ENCODE data around the gene CFAP210. TPM values are rescaled to one million over a fixed set of nuclear protein-coding genes. Genes with fewer than 3 reads are reported as not detected.

The CFAP210 gene
- total RNA-seq, 1 donor = not detected

GRCh38 chr2:169676850-169677249, 17.4 kb downstream of the CFAP210 start:
- DNase-seq (ENCODE audit: low read depth in 2 of 3, low spot score in 2 of 3) = no peak

GRCh38 chr2:169676357-169676756, 17.8 kb downstream of the CFAP210 start:
- DNase-seq (ENCODE audit: low read depth in 2 of 3, low spot score in 2 of 3) = peak in 1 of 3 donors; percentile 24

GRCh38 chr2:169673921-169674320, 20.3 kb downstream of the CFAP210 start:
- DNase-seq (ENCODE audit: low read depth in 2 of 3, low spot score in 2 of 3) = no peak

DNA sequence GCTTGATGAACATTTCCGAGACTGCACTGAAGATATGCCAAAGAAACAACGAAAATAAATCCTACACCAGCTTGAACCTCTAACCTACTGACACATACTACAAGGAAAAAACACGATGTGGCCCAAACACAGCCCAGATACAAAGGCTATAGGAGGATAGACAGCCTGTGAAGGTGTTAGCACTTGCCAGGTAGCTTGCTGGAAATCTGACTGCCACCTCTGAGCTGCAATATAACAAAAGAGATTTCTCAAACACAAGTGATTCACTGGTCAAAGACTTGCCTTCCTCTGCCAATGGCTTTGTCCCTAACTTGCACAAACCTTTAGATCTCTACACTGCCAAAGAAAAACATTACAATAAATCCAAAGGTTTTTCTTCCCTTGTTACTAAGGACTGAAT, 21.1 kb downstream of the CFAP210 start:
- no peak for DNase-seq (ENCODE audit: low read depth in 2 of 3, low spot score in 2 of 3)

GRCh38 chr2:169672406-169672805, 21.8 kb downstream of the CFAP210 start:
- peak in 2 of 3 donors; percentile 68 for DNase-seq (ENCODE audit: low read depth in 2 of 3, low spot score in 2 of 3)

GRCh38 chr2:169670937-169671336, 23.3 kb downstream of the CFAP210 start:
- no peak for DNase-seq (ENCODE audit: low read depth in 2 of 3, low spot score in 2 of 3)

- no peak for DNase-seq (ENCODE audit: low read depth in 2 of 3, low spot score in 2 of 3)
Observed at GRCh38 chr2:169670215-169670651, 24.0 kb downstream of the CFAP210 start.

GRCh38 chr2:169667583-169667982, 26.6 kb downstream of the CFAP210 start:
- no peak for DNase-seq (ENCODE audit: low read depth in 2 of 3, low spot score in 2 of 3)

GRCh38 chr2:169664978-169665930, 29.0 kb downstream of the CFAP210 start:
- DNase-seq (ENCODE audit: low read depth in 2 of 3, low spot score in 2 of 3) = peak in 2 of 3 donors; percentile 65 to 83

DNA sequence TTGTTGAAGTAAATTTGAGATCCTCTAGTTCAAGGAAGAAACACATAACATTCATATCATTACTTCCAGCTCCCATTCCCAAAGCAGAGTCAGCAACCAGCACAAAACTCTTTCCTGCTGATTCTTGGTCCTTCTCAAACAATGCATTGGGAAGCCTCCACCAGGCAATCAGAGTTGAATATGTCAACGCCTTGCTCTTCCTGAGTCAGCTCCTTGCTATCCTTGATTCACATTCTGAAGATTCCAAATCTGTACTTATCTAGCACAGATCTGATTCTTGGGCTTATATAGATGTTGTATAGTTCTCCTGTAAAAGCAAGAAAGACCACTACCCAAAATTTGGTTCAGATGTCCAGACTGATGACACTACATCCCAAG, 29.6 kb downstream of the CFAP210 start:
- DNase-seq (ENCODE audit: low read depth in 2 of 3, low spot score in 2 of 3) = no peak

DNA sequence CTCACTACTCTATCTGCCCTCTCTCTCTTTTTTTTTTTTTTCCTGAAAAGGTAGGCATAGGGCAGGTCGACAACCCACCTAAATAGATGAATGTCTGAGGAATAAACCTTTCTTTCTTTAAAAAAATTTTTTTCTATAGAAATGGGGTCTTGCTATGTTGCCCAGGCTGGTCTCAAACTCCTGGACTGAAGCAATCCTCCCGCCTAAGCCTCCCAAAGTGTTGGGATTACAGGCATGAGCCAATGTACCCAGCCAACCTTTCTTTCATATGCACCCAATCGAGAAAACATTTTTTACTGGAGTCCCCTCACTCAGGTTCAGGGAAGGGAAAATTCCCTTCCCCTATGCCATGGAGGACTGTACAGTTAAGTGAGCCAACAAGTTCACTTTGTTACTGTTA, 31.0 kb downstream of the CFAP210 start:
- no peak for DNase-seq (ENCODE audit: low read depth in 2 of 3, low spot score in 2 of 3)

GRCh38 chr2:169662744-169663143, 31.5 kb downstream of the CFAP210 start:
- no peak for DNase-seq (ENCODE audit: low read depth in 2 of 3, low spot score in 2 of 3)

- no peak for DNase-seq (ENCODE audit: low read depth in 2 of 3, low spot score in 2 of 3)
Observed at GRCh38 chr2:169661265-169661664, 32.9 kb downstream of the CFAP210 start.

- peak in 1 of 3 donors; percentile 49 for DNase-seq (ENCODE audit: low read depth in 2 of 3, low spot score in 2 of 3)
Observed at GRCh38 chr2:169659320-169659719, 34.9 kb downstream of the CFAP210 start.

DNA sequence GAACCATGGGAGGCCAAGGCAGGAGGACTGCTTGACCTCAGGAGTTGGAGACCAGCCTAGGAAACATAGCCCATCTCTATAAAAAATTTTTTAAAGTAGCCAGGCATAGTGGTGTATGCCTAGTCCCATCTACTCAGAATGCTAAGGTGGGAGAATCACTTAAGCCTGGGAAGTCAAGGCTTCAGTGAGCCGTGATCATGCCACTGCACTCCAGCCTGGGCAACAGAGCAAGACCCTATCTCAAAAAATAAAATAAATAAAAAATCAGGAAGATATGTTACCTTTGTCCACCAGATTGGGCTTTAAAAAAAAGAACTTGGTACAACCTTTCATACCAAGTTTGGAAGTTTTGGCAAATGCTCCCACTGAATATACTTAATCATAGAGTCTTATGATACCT, 35.3 kb downstream of the CFAP210 start:
- DNase-seq (ENCODE audit: low read depth in 2 of 3, low spot score in 2 of 3) = no peak

GRCh38 chr2:169656164-169656563, 38.0 kb downstream of the CFAP210 start:
- DNase-seq (ENCODE audit: low read depth in 2 of 3, low spot score in 2 of 3) = no peak

DNA sequence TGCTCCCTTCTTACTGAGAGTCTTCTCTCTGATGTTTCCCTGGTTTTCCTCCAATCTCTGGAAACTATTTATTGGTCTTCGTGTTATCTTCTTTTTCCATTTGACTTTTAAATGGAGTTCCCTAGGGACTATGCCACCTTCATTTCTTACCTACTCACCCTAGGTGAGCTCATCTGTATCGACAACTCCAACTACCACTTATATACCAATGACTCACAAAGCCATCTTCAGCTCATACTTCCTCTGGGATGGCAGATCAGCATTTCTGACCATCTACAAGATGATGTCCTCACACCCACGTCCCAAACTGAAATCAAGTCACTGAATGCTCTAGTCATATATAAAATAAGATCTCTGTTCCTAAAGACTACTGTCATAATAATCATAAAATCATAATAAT, 40.6 kb downstream of the CFAP210 start:
- no peak for DNase-seq (ENCODE audit: low read depth in 2 of 3, low spot score in 2 of 3)

GRCh38 chr2:169649278-169649677, 44.9 kb downstream of the CFAP210 start:
- DNase-seq (ENCODE audit: low read depth in 2 of 3, low spot score in 2 of 3) = no peak

DNA sequence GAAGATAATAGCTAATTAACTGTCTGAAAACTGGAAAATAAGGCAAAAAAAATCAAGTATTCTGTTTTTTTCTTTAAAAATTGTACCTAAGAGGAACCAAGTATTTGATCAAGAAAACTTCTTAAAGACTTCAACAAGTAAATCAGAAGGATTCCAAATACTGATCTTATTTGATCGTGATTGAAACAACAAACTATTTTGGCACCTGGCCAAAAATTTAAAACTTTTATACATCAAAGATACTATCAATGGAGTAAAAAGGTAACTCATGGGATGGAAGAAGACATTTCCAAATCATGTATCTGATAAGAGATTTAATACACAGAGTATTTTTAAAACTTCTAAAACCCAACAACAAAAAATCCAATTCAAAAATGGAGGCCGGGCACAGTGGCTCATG, 46.7 kb downstream of the CFAP210 start:
- no peak for DNase-seq (ENCODE audit: low read depth in 2 of 3, low spot score in 2 of 3)

DNA sequence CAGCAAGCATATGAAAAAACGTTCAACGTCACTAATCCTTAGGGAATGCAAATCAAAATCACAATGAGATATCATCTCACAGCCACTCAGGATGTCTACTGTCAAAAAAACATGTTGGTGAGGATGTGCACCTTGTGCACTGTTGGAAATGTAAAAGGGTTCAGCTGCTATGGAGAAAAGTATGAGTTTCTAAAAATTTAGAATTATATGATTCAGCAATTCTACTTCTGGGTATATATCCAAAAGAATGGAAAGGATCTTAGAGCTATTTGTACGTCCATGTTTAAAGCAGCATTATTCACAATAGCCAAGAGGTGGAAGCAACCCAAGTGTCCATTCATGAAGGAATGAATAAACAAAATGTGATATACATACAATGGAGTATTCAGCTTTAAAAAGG, 50.0 kb downstream of the CFAP210 start:
- DNase-seq (ENCODE audit: low read depth in 2 of 3, low spot score in 2 of 3) = no peak

- DNase-seq (ENCODE audit: low read depth in 2 of 3, low spot score in 2 of 3) = no peak
Observed at GRCh38 chr2:169641464-169641863, 52.7 kb downstream of the CFAP210 start.

DNA sequence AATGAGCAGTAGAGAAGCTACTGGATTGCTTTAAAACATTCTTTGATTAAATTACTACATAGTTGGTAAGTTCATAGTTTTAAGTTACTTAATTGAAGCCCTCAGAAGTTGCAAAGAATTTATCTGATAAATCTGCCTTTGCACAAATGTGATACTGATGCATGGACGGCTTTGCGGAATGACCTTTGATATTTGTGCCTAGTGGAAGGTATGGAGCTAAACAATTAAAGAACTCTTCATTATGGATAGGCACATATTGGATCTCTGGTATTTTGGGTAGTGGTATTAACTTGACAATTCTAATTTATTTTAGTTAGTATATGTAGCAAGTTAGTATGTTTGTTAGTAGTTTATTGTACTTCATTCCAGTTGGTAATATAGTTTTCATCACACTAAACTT, 54.1 kb downstream of the CFAP210 start:
- DNase-seq (ENCODE audit: low read depth in 2 of 3, low spot score in 2 of 3) = no peak
